HG03066 (cell line): Measurements from ENCODE around the gene SPPL2B.
"Not testable (repeated sequence)": the region's sequence is repeated elsewhere in the genome, so short reads cannot be mapped to it uniquely, and the experiment has no call there.

Experiments
- ATAC-seq: cut with Tn5 transposase; IDR thresholded peaks from one replicate; pipeline ENCODE4 v1.9.1; 2021; ENCODE audit warnings: low read depth; ENCODE audit not compliant: unreplicated experiment

SPPL2B gene

DNA sequence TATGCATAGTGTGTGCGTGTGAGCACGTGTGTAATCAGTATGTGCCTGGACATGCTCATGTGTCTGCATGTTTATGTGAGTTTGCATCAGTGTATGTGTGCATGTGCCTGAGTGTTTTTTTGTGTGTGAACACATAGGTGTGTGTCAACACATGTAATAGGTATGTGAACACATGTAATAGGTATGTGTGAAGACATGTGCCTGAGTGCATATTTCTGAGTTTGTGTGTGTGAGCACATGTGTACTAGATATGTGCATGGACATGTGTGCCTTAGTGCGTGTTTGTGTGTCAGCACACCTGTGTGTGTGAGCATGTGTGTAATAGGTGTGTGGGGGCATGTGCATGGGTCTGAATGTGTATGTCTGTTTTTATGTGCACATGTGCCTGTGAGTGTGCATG is 7.4 kb downstream of the SPPL2B start:
- no peak for ATAC-seq

- no peak for ATAC-seq
These were observed 8.2 kb downstream of the SPPL2B start for GRCh38 chr19:2336528-2337328.

DNA sequence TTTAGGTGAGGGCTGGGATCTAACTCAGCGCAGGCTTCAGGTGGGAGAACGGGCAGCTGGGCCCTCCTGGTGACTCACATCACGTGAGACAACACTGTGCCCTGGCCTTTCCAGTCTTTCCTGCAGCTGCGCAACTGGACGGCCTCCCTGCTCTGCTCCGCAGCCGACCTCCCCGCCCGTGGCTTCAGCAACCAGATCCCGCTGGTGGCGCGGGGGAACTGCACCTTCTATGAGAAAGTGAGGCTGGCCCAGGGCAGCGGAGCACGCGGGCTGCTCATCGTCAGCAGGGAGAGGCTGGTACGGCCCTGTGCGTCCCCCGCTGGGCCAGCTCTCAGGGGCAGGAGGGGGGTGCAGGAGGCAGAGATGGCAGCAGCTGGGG is 8.8 kb downstream of the SPPL2B start:
- ATAC-seq, result no peak

DNA sequence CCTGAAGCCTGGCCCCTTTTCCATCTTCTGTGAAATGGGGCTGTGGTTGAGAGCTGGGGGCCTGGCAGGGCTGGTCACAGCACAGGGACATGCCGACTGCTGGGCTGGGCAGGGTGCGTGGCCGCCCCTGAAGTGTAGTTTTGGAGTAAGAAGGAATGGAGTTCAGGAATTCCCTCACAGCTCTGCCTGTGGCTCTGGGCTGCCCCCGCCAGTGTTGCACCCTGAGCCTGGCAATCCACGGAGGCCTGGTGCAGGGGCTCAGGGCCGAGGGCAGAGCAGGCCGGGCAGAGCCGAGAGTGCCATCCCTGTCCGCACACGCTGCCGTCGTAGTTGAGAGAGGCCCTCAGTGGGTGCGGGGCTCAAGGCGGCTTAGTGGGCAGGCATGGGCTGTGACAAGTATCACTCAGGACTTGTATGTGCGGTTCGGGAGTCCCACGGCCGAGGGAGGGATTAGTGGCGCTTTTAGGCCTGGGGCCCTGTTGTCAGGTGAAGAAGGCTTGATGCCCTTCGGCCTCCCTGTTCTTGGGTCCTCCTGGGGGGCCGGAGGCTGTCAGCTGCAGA is 9.7 kb downstream of the SPPL2B start:
- ATAC-seq, result no peak

DNA sequence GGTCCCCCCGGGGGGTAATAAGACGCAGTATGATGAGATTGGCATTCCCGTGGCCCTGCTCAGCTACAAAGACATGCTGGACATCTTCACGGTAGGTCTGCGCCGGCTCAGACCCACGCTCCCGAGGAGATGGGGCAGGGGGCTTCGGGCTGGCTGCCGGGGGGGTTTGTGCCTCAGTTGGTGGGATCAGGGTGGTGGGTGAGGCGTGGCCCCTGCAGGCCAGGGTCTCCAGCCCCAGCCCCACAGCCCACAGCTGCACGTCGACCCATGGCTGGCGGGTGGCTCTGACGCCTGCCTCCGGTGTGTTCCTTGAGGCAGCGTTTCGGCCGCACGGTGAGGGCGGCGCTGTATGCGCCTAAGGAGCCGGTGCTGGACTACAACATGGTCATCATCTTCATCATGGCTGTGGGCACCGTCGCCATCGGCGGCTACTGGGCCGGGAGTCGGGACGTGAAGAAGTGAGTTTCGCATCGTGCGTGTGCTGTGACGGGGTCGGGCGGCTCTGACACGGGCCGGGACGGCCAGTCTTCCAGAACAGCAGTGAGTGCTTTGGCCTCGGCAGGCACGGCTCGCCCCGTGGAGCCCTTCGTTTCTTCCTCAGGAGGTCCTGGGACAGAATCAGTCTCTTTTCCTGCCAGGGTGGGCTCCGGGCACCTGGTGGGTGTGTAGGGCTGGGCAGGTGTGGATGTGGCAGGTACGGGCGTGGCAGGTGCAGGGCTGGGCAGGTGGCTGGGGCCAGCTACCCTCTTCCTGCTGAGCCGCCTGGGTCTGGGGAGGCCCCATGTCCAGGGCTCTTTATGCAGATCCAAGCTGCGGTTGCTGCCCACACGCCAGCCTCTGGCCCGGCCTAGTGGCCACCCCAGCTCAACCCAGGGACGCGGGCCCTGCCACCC is 10.5 kb downstream of the SPPL2B start:
- ATAC-seq, result no peak

- no peak for ATAC-seq
These were observed 11.3 kb downstream of the SPPL2B start for GRCh38 chr19:2339644-2340310.

GRCh38 chr19:2340496-2341243 is 12.2 kb downstream of the SPPL2B start:
- ATAC-seq, result no peak

- no peak for ATAC-seq
These were observed 12.8 kb downstream of the SPPL2B start for GRCh38 chr19:2341244-2341751.

GRCh38 chr19:2341982-2342381 is 13.5 kb downstream of the SPPL2B start:
- no peak for ATAC-seq

DNA sequence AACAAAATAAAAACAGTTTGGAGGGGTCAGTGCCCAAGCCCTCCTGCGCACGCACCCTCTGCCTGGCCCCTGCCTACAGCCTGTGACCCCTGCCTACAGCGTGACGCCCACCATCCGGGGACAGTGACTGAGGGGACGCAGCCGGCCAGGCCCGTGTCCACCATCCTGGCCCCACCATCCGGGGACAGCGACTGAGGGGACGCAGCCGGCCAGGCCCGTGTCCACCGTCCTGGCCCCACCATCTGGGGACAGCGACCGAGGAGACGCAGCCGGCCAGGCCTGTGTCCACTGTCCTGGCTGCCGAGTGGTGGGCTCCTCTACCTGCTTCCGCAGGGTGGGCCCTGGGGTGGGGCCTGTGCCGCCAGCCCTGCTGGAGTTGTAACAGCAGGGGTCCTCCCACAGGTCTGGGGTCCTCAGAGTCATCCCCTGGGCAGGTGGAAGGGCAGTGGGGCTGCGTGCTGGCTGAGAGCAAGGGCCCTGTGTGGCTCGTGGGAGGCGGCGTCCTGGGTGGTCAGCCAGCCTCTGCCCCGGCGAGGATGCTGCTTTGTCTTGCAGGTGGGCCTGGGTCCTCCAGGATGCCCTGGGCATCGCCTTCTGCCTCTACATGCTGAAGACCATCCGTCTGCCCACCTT is 14.3 kb downstream of the SPPL2B start:
- no peak for ATAC-seq

DNA sequence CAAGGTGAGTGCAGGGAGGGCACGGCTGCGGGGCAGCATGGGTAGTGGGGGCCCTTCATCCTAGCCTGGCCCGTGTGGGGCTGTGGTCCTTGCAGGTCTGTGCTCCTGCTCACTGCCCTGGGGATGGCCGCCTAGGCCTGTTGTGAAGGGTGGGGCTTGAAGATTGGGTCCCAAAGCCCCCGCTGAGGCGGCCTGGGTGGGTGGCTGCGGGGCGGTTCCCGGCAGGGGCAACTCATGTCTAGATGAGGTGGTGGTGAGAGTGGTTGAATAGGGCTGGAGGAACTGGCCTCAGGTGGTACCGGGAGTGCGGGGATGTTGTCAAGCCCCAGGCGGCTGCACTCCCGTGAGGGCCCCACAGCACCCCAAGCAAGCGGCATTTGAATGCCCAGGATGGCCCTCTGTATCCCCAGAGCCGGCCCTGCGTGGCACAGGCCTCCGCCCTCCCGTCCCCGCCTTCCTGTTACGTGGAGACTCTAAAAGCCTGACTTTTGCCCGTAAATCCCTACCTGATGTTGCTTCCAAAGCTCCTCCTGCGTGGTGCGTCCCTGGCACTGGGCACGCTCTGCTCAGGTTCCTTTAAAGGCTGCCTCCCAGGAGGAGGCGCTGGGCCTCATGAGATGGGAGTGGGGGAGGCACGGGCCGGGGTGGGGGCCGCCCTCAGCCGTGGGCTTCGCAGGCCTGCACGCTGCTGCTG is 15.0 kb downstream of the SPPL2B start:
- no peak for ATAC-seq

GRCh38 chr19:2344381-2344870 is 15.9 kb downstream of the SPPL2B start:
- ATAC-seq, result no peak

GRCh38 chr19:2345076-2345475 is 16.6 kb downstream of the SPPL2B start:
- ATAC-seq, result no peak

- ATAC-seq, result no peak
These were observed 17.5 kb downstream of the SPPL2B start for GRCh38 chr19:2345794-2346663.

DNA sequence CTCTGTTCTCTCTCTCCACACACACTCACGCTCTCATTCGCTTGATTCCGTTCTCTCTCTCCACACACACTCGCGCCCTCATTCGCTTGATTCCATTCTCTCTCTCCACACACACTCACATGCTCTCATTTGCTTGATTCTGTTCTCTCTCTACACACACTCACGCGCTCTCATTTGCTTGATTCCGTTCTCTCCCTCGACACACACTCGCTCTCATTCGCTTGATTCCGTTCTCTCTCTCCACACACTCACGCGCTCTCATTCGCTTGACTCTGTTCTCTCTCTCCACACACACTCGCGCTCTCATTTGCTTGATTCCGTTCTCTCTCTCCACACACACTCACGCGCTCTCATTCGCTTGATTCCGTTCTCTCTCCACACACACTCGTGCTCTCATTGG is 21.3 kb downstream of the SPPL2B start:
- not testable (repeated sequence) for ATAC-seq

DNA sequence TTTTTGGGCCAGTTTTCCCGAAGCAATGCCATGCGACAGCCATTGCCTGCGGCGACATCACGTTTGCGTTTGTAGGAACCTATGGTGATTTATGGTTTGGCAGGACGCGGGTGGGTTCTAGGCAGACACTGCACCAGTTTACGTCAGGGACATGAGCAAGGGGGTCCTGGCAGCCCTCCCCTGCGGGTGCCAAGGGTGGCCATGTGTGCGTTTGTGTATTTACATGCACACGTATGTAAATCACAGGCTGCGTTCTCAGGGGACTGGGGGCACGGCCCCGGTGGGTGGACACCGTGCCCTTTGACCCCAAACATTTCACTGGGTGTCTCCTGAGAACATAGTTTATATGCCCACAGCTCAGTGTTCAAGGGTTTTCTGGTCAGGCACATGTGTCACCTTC is 22.2 kb downstream of the SPPL2B start:
- no peak for ATAC-seq

DNA sequence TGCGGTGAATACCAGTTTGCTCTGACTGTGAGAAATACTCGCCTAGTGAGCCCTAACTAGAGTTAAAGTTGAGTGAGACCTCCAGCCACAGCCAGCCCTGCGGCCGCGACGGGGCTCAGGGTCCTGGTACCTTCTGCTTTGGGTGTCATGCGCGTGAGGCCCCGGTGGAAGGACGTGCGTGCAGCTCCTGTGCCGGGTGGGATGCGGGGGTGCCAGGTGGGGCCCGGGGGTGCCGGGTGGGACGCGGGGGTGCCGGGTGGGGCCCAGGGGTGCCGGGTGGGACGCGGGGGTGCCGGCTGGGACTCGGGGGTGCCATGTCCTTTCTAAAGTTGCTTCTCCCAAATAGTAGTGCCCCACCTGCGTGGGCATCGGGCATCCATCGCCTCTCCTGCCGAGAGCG is 23.1 kb downstream of the SPPL2B start:
- no peak for ATAC-seq

GRCh38 chr19:2352121-2352520 is 23.6 kb downstream of the SPPL2B start:
- ATAC-seq, result no peak
